HEK293T (cell line): ENCODE measurements around the gene IRAK2.
A peak's percentile ranks its signal among the peaks of the same experiment; 100 is the strongest.

Experiments
- CTCF ChIA-PET: fragments of 350-600 bp; formaldehyde crosslinking; extraction: SDS; loops from one replicate; lab custom pipeline; 2021; ENCODE audit warnings: antibody characterized with exemption, inconsistent platforms; lab: Yijun Ruan, JAX
- POLR2A ChIA-PET: fragments of 350-600 bp; formaldehyde crosslinking; extraction: SDS; loops from one replicate; lab custom pipeline; 2020; ENCODE audit warnings: antibody characterized with exemption, inconsistent platforms; lab: Yijun Ruan, JAX
- DNase-seq: peaks from one replicate; pipeline ENCODE4 v3.0.0; 2012; ENCODE audit warnings: mixed read lengths; ENCODE audit errors: extremely low spot score
- ARNT ChIP-seq: fragments of 450-650 bp; IDR thresholded peaks from 2 replicates; pipeline ENCODE4 v1.6.1; 2017; ENCODE audit warnings: mild to moderate bottlenecking
- BHLHE40 ChIP-seq: fragments of 450-650 bp; IDR thresholded peaks from 2 replicates; pipeline ENCODE4 v1.6.1; 2016; ENCODE audit warnings: mild to moderate bottlenecking, moderate library complexity, borderline replicate concordance
- CTBP1 ChIP-seq: fragments of 450-650 bp; IDR thresholded peaks from 2 replicates; pipeline ENCODE4 v1.6.1; 2016; ENCODE audit warnings: borderline replicate concordance
- ELF4 ChIP-seq: fragments of 450-650 bp; IDR thresholded peaks from 2 replicates; pipeline ENCODE4 v1.6.1; 2017; ENCODE audit warnings: antibody characterized with exemption
- FOXA1 ChIP-seq: fragments of 450-650 bp; IDR thresholded peaks from 2 replicates; pipeline ENCODE4 v1.6.1; 2016; ENCODE audit warnings: mild to moderate bottlenecking
- FOXK2 ChIP-seq: fragments of 450-650 bp; IDR thresholded peaks from 2 replicates; pipeline ENCODE4 v1.6.1; 2016; ENCODE audit warnings: mild to moderate bottlenecking
- FOXM1 ChIP-seq: fragments of 450-650 bp; IDR thresholded peaks from 2 replicates; pipeline ENCODE4 v1.6.1; 2017; ENCODE audit warnings: mild to moderate bottlenecking, borderline replicate concordance
- HDGF ChIP-seq: fragments of 450-650 bp; IDR thresholded peaks from 2 replicates; pipeline ENCODE4 v1.6.1; 2017; ENCODE audit warnings: antibody characterized with exemption, borderline replicate concordance
- L3MBTL2 ChIP-seq: fragments of 450-650 bp; conservative IDR thresholded peaks from 2 replicates; pipeline ENCODE4 v1.6.1; 2016; ENCODE audit warnings: mild to moderate bottlenecking
- LEF1 ChIP-seq: fragments of 450-650 bp; IDR thresholded peaks from 2 replicates; pipeline ENCODE4 v1.6.1; 2017; ENCODE audit warnings: mild to moderate bottlenecking, borderline replicate concordance
- NFRKB ChIP-seq: fragments of 450-650 bp; IDR thresholded peaks from 2 replicates; pipeline ENCODE4 v1.6.1; 2016; ENCODE audit warnings: mild to moderate bottlenecking, moderate library complexity
- SP1 ChIP-seq: fragments of 450-650 bp; IDR thresholded peaks from 2 replicates; pipeline ENCODE4 v1.6.1; 2017
- TARDBP ChIP-seq: fragments of 450-650 bp; IDR thresholded peaks from 2 replicates; pipeline ENCODE4 v1.6.1; 2016
- ZNF384 ChIP-seq: fragments of 450-650 bp; IDR thresholded peaks from 2 replicates; pipeline ENCODE4 v1.6.1; 2016
- TF ChIP-seq, protein P1 (sequence below): fragments of 450-650 bp; IDR thresholded peaks from 2 replicates; pipeline ENCODE4 v1.6.1; 2016

The IRAK2 gene

DNA sequence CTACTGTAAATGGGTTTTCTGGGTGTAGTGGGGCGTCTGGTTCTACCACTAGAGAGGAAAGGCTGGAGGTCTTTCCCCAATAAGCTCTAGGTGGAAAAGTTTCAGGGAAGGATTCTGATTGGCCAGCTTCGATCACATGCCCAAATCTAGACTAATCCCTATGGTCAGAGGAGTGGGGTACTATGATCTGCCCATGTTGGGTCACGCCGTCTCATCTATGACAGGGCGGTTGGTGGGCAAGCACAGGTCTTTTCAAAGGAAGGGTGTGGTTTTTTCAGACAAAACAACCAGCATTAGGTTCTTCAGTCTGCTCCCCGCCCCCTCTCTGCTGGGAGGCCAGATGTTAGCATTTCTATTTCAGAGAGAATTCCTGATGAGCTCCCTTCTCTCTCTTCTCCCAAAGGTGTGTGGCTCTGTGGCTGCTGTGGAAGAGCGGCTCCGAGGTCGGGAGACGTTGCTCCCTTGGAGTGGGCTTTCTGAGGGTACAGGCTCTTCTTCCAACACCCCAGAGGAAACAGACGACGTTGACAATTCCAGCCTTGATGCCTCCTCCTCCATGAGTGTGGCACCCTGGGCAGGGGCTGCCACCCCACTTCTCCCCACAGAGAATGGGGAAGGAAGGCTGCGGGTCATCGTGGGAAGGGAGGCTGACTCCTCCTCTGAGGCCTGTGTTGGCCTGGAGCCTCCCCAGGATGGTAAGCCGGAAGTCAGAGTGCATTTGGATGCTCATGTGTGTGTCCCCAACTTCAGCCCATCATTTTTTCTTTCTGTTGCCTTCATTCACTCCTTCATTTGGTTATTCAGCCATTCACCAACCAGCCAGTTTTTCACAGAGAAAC is 73.8 kb downstream of the IRAK2 start:
- no peak for TF ChIP-seq ARNT
- TF ChIP-seq BHLHE40: no peak
- no peak for TF ChIP-seq SP1
- no peak for TF ChIP-seq LEF1
- no peak for TF ChIP-seq FOXK2
- TF ChIP-seq L3MBTL2: no peak
- ChIA-PET CTCF (no interaction called here), POLR2A (no interaction called here)
- DNase-seq: no peak

DNA sequence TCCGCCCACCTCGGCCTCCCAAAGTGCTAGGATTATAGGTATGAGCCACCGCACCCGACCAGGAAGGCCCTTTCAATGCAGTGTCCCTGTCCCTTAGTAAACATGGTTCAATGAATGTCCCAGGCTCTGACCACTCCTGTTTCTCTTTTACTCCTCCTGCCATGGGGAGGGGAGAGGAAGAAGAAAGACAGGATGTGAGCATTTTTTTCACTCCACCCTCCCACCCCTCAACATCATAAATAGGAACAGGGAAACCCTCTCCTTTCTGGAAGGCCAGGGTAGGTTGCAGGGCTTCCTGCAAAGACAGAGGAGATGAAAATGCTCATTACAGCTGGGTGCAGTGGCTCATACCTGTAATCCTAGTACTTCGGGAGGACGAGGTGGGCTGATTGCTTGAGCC is 76.1 kb downstream of the IRAK2 start:
- POLR2A ChIA-PET: no interaction called here
- no peak for TF ChIP-seq ZNF384
- no peak for TF ChIP-seq CTBP1
- TF ChIP-seq FOXA1: no peak
- no peak for DNase-seq
- CTCF ChIA-PET: no interaction called here

DNA sequence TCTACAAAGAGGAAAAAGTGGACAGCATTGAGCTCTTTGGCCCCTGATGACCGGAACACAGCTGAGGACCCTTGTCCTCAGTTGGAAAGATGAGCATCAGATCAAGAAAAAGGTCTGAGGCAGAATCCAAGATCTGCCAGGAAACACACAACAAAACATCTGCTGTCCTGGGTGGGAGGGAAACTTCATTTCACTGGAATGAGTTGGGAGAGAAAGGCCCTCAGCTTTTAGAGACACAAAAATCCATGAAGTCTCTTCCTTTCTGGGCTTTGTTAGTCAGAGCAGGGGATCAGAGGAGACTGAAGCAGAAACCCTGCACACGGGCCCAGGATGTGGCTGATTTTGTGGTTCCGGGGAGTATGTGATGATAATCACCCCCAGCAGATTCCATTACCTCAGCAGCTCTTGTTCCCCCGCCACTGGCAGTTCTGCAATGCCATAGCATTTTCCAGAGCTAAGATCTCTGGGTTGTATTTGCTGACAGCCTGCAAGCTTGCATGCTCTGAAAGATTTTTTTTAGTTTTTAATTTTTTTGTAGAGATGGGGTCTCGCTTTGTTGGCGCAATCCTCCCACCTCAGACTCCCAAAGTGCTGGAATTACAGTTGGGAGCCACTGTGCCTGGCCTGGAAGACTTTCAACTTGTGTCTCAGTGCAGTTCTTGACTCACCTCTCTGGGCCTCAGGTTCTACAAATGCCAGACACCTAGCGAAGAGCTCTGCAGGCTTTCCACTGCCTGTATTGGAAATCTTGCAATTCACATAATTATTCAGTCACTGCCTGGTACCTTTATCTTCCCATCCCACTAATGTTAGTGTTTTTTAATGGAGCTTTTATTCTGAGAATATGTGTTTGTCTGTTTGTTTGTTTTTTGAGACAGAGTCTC is 77.7 kb downstream of the IRAK2 start:
- ChIA-PET CTCF (interaction anchor here (0.6 to 0.7 kb wide), 2 partner anchors 28 to 434 kb away, joined by 3 to 8 read pairs; no protein-coding TSS in a partner anchor), POLR2A (no interaction called here)
- no peak for DNase-seq
- TF ChIP-seq LEF1: no peak
- no peak for TF ChIP-seq HDGF
- TF ChIP-seq ELF4: no peak
- TF ChIP-seq NFRKB: no peak

DNA sequence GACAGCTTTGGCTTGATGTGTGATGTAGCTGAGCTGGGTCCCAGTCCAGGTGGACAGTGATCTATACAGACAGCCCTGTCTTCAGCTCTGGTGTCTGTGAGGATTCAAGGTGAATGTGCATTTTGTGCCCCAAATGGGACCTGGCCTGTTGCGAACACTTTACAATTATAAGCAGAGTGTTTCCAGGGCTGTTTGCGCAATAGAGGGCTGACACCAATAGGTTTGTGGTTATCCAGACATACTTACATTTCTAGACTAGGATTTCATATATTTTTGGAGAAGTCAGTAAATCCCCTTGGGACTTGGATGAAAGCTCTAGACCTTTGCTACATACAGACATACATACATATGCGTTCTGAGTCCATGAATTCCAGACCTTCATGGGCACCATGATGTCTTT is 79.3 kb downstream of the IRAK2 start:
- ChIA-PET CTCF (interaction anchor here (0.7 kb wide), 1 partner anchor 321 kb away, joined by 4 read pairs; no protein-coding TSS in a partner anchor), POLR2A (no interaction called here)
- no peak for DNase-seq
- no peak for TF ChIP-seq SP1
- TF ChIP-seq, protein P1, sequence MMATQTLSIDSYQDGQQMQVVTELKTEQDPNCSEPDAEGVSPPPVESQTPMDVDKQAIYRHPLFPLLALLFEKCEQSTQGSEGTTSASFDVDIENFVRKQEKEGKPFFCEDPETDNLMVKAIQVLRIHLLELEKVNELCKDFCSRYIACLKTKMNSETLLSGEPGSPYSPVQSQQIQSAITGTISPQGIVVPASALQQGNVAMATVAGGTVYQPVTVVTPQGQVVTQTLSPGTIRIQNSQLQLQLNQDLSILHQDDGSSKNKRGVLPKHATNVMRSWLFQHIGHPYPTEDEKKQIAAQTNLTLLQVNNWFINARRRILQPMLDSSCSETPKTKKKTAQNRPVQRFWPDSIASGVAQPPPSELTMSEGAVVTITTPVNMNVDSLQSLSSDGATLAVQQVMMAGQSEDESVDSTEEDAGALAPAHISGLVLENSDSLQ: no peak

DNA sequence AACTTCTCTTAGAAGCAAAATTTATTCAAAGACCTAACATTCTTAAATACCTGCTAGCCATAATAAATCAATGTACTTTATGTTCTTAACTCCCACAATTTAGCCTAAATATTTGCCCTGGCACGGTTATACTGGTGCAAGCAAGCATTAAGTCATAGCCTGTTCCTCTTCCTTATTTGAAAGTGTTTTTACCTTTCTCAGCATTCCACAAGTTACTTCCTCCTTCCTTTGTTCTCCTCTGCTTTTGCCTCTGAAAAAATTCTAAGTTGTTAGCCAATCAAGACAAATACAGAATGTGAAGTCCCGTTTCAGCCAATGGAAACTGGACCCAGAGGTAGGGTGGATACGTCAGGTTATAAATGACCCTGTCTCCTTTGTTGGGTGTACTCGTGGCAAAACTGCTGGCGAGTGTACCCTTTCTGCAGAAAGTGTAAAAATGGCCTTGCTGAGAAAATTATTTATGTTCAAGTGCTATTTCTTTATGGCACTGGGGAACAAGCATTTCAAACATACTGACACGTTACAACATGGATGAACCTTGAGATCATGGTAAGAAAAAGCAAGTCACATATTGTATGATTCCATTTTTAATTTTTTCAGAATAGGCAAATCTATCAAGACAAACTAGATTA is 80.5 kb downstream of the IRAK2 start:
- no peak for DNase-seq
- TF ChIP-seq HDGF (no peak), L3MBTL2 (no peak), SP1 (no peak), BHLHE40 (no peak), LEF1 (no peak), NFRKB (no peak), ARNT (no peak)
- ChIA-PET CTCF (no interaction called here), POLR2A (no interaction called here)

DNA sequence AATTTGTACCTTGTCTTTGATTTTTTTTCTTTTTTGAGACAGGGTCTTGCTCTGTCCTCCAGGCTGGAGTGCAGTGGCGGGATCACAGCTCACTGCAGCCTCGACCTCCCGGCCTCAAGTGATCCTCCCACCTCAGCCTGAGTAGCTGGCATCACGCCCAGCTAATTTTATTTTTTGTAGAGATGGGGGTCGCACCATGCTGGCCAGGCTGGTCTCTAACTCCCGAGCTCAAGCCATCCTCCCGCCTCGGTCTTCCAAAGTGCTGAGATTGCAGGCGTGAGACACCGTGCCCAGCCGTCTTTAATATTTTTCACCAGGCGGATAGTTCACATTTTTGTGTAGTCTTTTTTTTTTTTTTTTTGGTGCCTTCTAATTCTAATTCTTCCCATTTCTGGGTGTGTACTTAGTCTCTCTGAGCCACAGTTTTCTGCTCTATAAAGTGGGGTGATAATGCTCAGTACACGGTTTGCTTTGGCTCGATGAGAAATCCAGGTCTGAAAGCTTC is 83.0 kb downstream of the IRAK2 start:
- ChIA-PET POLR2A (interaction anchor here (0.6 to 2.0 kb wide), 10 partner anchors 13 to 627 kb away, joined by 3 to 10 read pairs (median 4); partner anchors contain the start of genes SEC13 and VHL), CTCF (interaction anchor here (0.6 to 2.1 kb wide), 3 partner anchors 16 to 27 kb away, joined by 3 to 7 read pairs (median 4); no protein-coding TSS in a partner anchor)
- TF ChIP-seq TARDBP: no peak
- TF ChIP-seq ZNF384: peak; percentile 58; the same call in 1 of the 2 replicates
- DNase-seq: no peak

DNA sequence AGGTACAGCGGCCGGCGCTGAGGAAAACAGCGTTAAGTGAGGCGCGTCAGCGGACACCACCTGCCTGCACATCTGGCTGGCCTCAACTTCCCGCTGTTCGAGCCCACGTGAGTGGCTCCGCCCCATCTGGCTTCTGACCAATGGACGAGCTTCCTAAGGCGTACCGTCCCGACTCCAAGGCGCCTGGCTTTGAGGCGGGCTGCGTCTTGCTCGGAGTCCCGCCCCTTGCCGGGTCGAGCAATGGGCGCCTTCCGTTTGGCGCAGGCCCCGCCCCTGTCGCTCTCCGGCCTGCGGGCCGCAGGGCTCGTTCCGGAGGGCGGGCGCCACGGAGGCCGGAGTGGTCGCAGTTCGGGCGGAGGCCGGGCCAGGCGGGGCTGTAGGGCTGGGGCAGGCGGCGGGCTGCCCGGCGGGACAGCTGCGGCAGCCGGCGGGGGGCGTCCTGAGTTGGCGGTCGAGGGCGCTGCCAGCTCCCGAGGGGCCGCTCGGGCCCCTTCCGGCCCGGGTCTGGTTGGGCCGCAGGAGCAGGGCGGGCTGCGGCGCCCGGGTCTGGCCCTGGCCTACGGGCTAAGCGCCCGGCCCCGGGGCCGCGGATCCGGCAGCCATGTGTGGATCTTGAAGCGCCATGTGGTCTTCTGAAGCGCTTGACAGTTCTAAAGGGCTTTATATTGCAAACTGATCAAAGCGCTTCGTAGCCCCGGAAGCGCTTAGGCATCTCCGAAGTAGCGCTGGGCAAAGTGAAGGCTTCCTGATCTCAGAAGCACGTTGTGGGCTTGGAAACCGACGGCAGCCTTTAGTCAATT is 83.7 kb downstream of the IRAK2 start, which contains the start of gene TATDN2:
Gene TATDN2, plus strand, starts transcription at position 276 of the 800 bp plus-strand sequence. CDS start 742 bp downstream, outside the sequence.
- CTCF ChIA-PET: interaction anchor here (1.0 to 2.1 kb wide), 2 partner anchors 15 to 26 kb away, joined by 3 to 7 read pairs; no protein-coding TSS in a partner anchor
- TF ChIP-seq LEF1 (peak; percentile 86; the same call in 1 of the 2 replicates), FOXM1 (peak; percentile 58; the same call in 1 of the 2 replicates), FOXA1 (no peak), NFRKB (peak; percentile 76), TARDBP (no peak), ARNT (0 out of 2 replicates have a peak, but pooled peaks have one; percentile 34), HDGF (peak; percentile 93; the same call in 1 of the 2 replicates), L3MBTL2 (peak; percentile 98)
- peak; percentile 98 for DNase-seq
- POLR2A ChIA-PET: interaction anchor here (0.6 to 2.0 kb wide), 10 partner anchors 13 to 628 kb away, joined by 3 to 10 read pairs (median 4); partner anchors contain the start of genes SEC13 and VHL
